SK-N-SH treated with all-trans-retinoic acid at 6 μM for 48 hours (cell line): ENCODE data around the gene TGFBR3.

Source experiments
- ATAC-seq: fragments of 200-7000 bp; cut with Tn5 transposase; 3 replicates; pipeline ENCODE4 v1.9.1; 2020; ENCODE audit warnings: mild to moderate bottlenecking, moderate library complexity
- ARNTL ChIP-seq: fragments of 450-650 bp; formaldehyde crosslinking; IDR thresholded peaks from 2 replicates; pipeline ENCODE4 v1.5.0; 2020; ENCODE audit warnings: low read depth, mild to moderate bottlenecking, moderate library complexity, borderline replicate concordance
- CSDC2 ChIP-seq: fragments of 250-450 bp; sonication (Bioruptor Pico); IDR thresholded peaks from 2 replicates; pipeline ENCODE4 v1.5.0; 2020; ENCODE audit warnings: mild to moderate bottlenecking, moderate library complexity
- ESRRG ChIP-seq: fragments of 250-450 bp; sonication (Bioruptor Pico); IDR thresholded peaks from 2 replicates; pipeline ENCODE4 v1.6.1; 2021; ENCODE audit warnings: mild to moderate bottlenecking
- GLIS3 ChIP-seq: fragments of 250-450 bp; sonication (Bioruptor Pico); IDR thresholded peaks from 2 replicates; pipeline ENCODE4 v1.5.0; 2020; ENCODE audit warnings: mild to moderate bottlenecking, moderate library complexity
- ISL1 ChIP-seq: fragments of 250-450 bp; sonication (Bioruptor Pico); IDR thresholded peaks from 2 replicates; pipeline ENCODE4 v2.1.2; 2022; ENCODE audit warnings: mild to moderate bottlenecking, moderate library complexity
- OSR1 ChIP-seq: fragments of 250-450 bp; sonication (Bioruptor Pico); IDR thresholded peaks from 2 replicates; pipeline ENCODE4 v1.8.0; 2022; ENCODE audit warnings: moderate library complexity, mild to moderate bottlenecking, inconsistent platforms
- PPARA ChIP-seq: fragments of 250-450 bp; sonication (Bioruptor Pico); IDR thresholded peaks from 2 replicates; pipeline ENCODE4 v1.5.0; 2020; ENCODE audit warnings: mild to moderate bottlenecking, borderline replicate concordance
- RARB ChIP-seq: fragments of 250-450 bp; sonication (Bioruptor Pico); IDR thresholded peaks from 2 replicates; pipeline ENCODE4 v1.8.0; 2021; ENCODE audit warnings: mild to moderate bottlenecking, moderate library complexity
- SNAI2 ChIP-seq: fragments of 250-450 bp; sonication (Bioruptor Pico); IDR thresholded peaks from 2 replicates; pipeline ENCODE4 v1.5.0; 2020; ENCODE audit warnings: mild to moderate bottlenecking, moderate library complexity
- TCF4 ChIP-seq: fragments of 250-450 bp; sonication (Bioruptor Pico); IDR thresholded peaks from 2 replicates; pipeline ENCODE4 v1.8.0; 2021; ENCODE audit warnings: mild to moderate bottlenecking, moderate library complexity, borderline replicate concordance
- TOX ChIP-seq: fragments of 250-450 bp; sonication (Bioruptor Pico); IDR thresholded peaks from 2 replicates; pipeline ENCODE4 v1.8.0; 2021; ENCODE audit warnings: mild to moderate bottlenecking, moderate library complexity, borderline replicate concordance
- TSHZ2 ChIP-seq: fragments of 250-450 bp; sonication (Bioruptor Pico); IDR thresholded peaks from 2 replicates; pipeline ENCODE4 v1.5.0; 2020; ENCODE audit warnings: mild to moderate bottlenecking, moderate library complexity
- ZC3H10 ChIP-seq: fragments of 250-450 bp; sonication (Bioruptor Pico); IDR thresholded peaks from 2 replicates; pipeline ENCODE4 v1.5.1; 2021; ENCODE audit warnings: mild to moderate bottlenecking, moderate library complexity
- ZFP3 ChIP-seq: fragments of 250-450 bp; sonication (Bioruptor Pico); IDR thresholded peaks from 2 replicates; pipeline ENCODE4 v1.5.0; 2020; ENCODE audit warnings: mild to moderate bottlenecking, moderate library complexity
- ZFP30 ChIP-seq: fragments of 450-650 bp; formaldehyde crosslinking; IDR thresholded peaks from 2 replicates; pipeline ENCODE4 v1.5.0; 2022; ENCODE audit warnings: mild to moderate bottlenecking, moderate library complexity
- ZNF565 ChIP-seq: fragments of 450-650 bp; formaldehyde crosslinking; conservative IDR thresholded peaks from 2 replicates; pipeline ENCODE4 v1.5.0; 2020; ENCODE audit warnings: low read depth, mild to moderate bottlenecking, moderate library complexity
- ZNF70 ChIP-seq: fragments of 450-650 bp; formaldehyde crosslinking; IDR thresholded peaks from 2 replicates; pipeline ENCODE4 v1.5.0; 2020; ENCODE audit warnings: mild to moderate bottlenecking, moderate library complexity
- TF ChIP-seq, protein P1 (sequence below): fragments of 250-450 bp; sonication (Bioruptor Pico); IDR thresholded peaks from 2 replicates; pipeline ENCODE4 v1.5.1; 2021; ENCODE audit warnings: mild to moderate bottlenecking, moderate library complexity
- TF ChIP-seq, protein P2 (sequence below): fragments of 250-450 bp; sonication (Bioruptor Pico); IDR thresholded peaks from 2 replicates; pipeline ENCODE4 v1.8.0; 2020; ENCODE audit warnings: mild to moderate bottlenecking, moderate library complexity, borderline replicate concordance
- TF ChIP-seq, protein P3 (sequence below): fragments of 250-450 bp; sonication (Bioruptor Pico); IDR thresholded peaks from 2 replicates; pipeline ENCODE4 v1.5.1; 2020; ENCODE audit warnings: low read depth, mild to moderate bottlenecking, moderate library complexity
- TF ChIP-seq, protein P4 (sequence below): fragments of 250-450 bp; sonication (Bioruptor Pico); IDR thresholded peaks from 2 replicates; pipeline ENCODE4 v1.8.0; 2021; ENCODE audit warnings: low read depth, mild to moderate bottlenecking, moderate library complexity, borderline replicate concordance

Gene TGFBR3

GRCh38 chr1:91765293-91765692, 120.7 kb downstream of the TGFBR3 start (continued):
- no peak for TF ChIP-seq TCF4 (CRISPR knock-in tag)
- TF ChIP-seq SNAI2: no peak
- TF ChIP-seq CSDC2 (CRISPR knock-in tag): no peak
- TF ChIP-seq, all 23 proteins: peak for 0

DNA sequence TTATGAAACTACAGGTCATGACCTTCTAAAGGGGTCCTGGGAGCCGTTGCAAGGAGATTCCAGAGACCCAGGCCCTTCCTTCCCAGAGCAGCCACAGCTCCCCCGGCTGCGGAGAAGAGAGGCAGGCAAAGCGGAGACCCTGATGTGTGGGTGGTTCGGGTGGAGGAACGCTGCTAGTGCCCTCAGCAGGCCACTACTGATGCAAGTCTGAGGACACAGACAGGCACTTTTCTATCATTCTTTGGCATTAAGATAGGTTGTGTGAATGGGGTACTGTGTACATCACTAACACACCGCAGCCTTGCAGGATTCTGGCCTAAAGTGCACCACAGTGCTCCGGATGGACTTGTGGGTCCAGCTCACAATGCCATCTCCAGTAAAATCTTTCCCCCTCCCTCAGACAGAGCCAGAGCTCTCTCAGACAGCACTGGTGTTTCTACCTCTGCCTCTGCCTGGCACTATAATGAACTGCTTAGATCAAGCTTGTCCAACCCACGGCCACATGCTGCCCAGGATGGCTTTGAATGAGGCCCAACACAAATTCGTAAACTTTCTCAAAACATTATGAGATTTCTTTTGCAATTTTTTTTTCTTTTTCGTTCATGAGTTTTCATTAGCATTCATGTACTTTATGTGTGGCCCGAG, 121.4 kb downstream of the TGFBR3 start:
- TF ChIP-seq ZNF70 (CRISPR knock-in tag) (no peak), ZC3H10 (no peak)
- no peak for ATAC-seq

- ATAC-seq: no peak
- no peak for TF ChIP-seq PPARA (CRISPR knock-in tag)
- TF ChIP-seq ESRRG: no peak
- TF ChIP-seq OSR1 (CRISPR knock-in tag): no peak
- no peak for TF ChIP-seq ZNF70 (CRISPR knock-in tag)
- no peak for TF ChIP-seq TSHZ2
- TF ChIP-seq TOX: no peak
Measured at GRCh38 chr1:91763252-91763651, 122.7 kb downstream of the TGFBR3 start.

- ATAC-seq: no peak
- TF ChIP-seq, protein P1, sequence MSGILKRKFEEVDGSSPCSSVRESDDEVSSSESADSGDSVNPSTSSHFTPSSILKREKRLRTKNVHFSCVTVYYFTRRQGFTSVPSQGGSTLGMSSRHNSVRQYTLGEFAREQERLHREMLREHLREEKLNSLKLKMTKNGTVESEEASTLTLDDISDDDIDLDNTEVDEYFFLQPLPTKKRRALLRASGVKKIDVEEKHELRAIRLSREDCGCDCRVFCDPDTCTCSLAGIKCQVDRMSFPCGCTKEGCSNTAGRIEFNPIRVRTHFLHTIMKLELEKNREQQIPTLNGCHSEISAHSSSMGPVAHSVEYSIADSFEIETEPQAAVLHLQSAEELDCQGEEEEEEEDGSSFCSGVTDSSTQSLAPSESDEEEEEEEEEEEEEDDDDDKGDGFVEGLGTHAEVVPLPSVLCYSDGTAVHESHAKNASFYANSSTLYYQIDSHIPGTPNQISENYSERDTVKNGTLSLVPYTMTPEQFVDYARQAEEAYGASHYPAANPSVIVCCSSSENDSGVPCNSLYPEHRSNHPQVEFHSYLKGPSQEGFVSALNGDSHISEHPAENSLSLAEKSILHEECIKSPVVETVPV: no peak
- TF ChIP-seq, protein P2, sequence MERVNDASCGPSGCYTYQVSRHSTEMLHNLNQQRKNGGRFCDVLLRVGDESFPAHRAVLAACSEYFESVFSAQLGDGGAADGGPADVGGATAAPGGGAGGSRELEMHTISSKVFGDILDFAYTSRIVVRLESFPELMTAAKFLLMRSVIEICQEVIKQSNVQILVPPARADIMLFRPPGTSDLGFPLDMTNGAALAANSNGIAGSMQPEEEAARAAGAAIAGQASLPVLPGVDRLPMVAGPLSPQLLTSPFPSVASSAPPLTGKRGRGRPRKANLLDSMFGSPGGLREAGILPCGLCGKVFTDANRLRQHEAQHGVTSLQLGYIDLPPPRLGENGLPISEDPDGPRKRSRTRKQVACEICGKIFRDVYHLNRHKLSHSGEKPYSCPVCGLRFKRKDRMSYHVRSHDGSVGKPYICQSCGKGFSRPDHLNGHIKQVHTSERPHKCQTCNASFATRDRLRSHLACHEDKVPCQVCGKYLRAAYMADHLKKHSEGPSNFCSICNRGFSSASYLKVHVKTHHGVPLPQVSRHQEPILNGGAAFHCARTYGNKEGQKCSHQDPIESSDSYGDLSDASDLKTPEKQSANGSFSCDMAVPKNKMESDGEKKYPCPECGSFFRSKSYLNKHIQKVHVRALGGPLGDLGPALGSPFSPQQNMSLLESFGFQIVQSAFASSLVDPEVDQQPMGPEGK (CRISPR knock-in tag): no peak
- TF ChIP-seq OSR1 (CRISPR knock-in tag): no peak
- no peak for TF ChIP-seq ARNTL (CRISPR knock-in tag)
- TF ChIP-seq, protein P3, sequence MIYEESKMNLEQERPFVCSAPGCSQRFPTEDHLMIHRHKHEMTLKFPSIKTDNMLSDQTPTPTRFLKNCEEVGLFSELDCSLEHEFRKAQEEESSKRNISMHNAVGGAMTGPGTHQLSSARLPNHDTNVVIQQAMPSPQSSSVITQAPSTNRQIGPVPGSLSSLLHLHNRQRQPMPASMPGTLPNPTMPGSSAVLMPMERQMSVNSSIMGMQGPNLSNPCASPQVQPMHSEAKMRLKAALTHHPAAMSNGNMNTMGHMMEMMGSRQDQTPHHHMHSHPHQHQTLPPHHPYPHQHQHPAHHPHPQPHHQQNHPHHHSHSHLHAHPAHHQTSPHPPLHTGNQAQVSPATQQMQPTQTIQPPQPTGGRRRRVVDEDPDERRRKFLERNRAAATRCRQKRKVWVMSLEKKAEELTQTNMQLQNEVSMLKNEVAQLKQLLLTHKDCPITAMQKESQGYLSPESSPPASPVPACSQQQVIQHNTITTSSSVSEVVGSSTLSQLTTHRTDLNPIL (CRISPR knock-in tag): no peak
- TF ChIP-seq TCF4 (CRISPR knock-in tag): no peak
- TF ChIP-seq PPARA (CRISPR knock-in tag): no peak
- TF ChIP-seq ISL1 (CRISPR knock-in tag): no peak
- TF ChIP-seq ZFP3: no peak
- TF ChIP-seq ZNF565 (CRISPR knock-in tag): no peak
- no peak for TF ChIP-seq GLIS3 (CRISPR knock-in tag)
- TF ChIP-seq ZFP30: no peak
- TF ChIP-seq RARB (CRISPR knock-in tag): no peak
- TF ChIP-seq CSDC2 (CRISPR knock-in tag): no peak
- TF ChIP-seq ZNF70 (CRISPR knock-in tag): no peak
- no peak for TF ChIP-seq TOX
- no peak for TF ChIP-seq ESRRG
- TF ChIP-seq, protein P4, sequence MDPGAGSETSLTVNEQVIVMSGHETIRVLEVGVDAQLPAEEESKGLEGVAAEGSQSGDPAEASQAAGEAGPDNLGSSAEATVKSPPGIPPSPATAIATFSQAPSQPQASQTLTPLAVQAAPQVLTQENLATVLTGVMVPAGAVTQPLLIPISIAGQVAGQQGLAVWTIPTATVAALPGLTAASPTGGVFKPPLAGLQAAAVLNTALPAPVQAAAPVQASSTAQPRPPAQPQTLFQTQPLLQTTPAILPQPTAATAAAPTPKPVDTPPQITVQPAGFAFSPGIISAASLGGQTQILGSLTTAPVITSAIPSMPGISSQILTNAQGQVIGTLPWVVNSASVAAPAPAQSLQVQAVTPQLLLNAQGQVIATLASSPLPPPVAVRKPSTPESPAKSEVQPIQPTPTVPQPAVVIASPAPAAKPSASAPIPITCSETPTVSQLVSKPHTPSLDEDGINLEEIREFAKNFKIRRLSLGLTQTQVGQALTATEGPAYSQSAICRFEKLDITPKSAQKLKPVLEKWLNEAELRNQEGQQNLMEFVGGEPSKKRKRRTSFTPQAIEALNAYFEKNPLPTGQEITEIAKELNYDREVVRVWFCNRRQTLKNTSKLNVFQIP (CRISPR knock-in tag): no peak
Measured at GRCh38 chr1:91761295-91761721, 124.6 kb downstream of the TGFBR3 start.
